Panc1 (cell line): ENCODE measurements around the gene PGBD5. TPM values are rescaled to one million over a fixed set of nuclear protein-coding genes. Genes with fewer than 3 reads are reported as not detected.

Experiments
- ATAC-seq: fragments of 200-7000 bp; cut with Tn5 transposase; 2 replicates; pipeline ENCODE4 v1.9.1; 2020; ENCODE audit warnings: mild to moderate bottlenecking, moderate library complexity
- BruUV-seq: library from RNA; stranded (reverse); fragments of 400-500 nt; replicated peaks from 2 replicates; lab custom pipeline; 2021; lab: Mats Ljungman, UMichigan
- CTCF ChIA-PET: fragments of 300-600 bp; sonication (Branson Sonifier 250); formaldehyde crosslinking; loops from one replicate; lab custom pipeline; 2022; ENCODE audit warnings: antibody characterized with exemption; lab: Charles Lee
- POLR2A ChIA-PET: fragments of 300-600 bp; sonication (Branson Sonifier 250); formaldehyde crosslinking; loops from one replicate; lab custom pipeline; 2022; ENCODE audit warnings: antibody characterized with exemption; lab: Charles Lee
- DNase-seq: peaks from one replicate; pipeline ENCODE4 v3.0.0-alpha.2; 2010; ENCODE audit warnings: low read depth, low spot score
- H3K27ac ChIP-seq: 2 replicates; pipeline ENCODE4 v1.5.1; 2011; ENCODE audit warnings: mild to moderate bottlenecking, low read length, inconsistent platforms
- H3K27me3 ChIP-seq: fragments of 200-500 bp; sonication (Bioruptor generic); 2 replicates; pipeline ENCODE4 v1.6.0; 2014; ENCODE audit warnings: low read length, inconsistent platforms; ENCODE audit not compliant: control insufficient read depth, insufficient read depth
- H3K36me3 ChIP-seq: fragments of 200-500 bp; sonication (Bioruptor generic); 2 replicates; pipeline ENCODE4 v1.5.1; 2014; ENCODE audit warnings: inconsistent platforms, mild to moderate bottlenecking, low read length, moderate library complexity; ENCODE audit not compliant: control insufficient read depth, insufficient read depth
- H3K4me1 ChIP-seq: 2 replicates; pipeline ENCODE4 v1.5.1; 2011; ENCODE audit warnings: inconsistent platforms, mild to moderate bottlenecking, low read length, moderate library complexity; ENCODE audit not compliant: control insufficient read depth, insufficient read depth
- H3K4me3 ChIP-seq, 2 experiments: 2 replicates each; pipeline ENCODE4 v1.5.1; 2011 to 2012; ENCODE audit warnings: low read depth in 2 of 2, low read length in 2 of 2, mild to moderate bottlenecking in 2 of 2, inconsistent platforms in 1 of 2, moderate library complexity in 1 of 2
- H3K9me3 ChIP-seq: fragments of 200-500 bp; sonication (Bioruptor generic); 2 replicates; pipeline ENCODE4 v1.5.1; 2014; ENCODE audit warnings: low read depth, mild to moderate bottlenecking, inconsistent platforms, low read length, moderate library complexity; ENCODE audit not compliant: control insufficient read depth, insufficient read depth
- POLR2AphosphoS5 ChIP-seq: IDR thresholded peaks from 2 replicates; pipeline ENCODE4 v1.6.1; 2012; ENCODE audit warnings: mild to moderate bottlenecking, low read depth, low read length, moderate library complexity
- SIN3A ChIP-seq: IDR thresholded peaks from 2 replicates; pipeline ENCODE4 v1.6.1; 2012; ENCODE audit warnings: low read depth, mild to moderate bottlenecking, low read length, moderate library complexity, borderline replicate concordance; ENCODE audit not compliant: insufficient read depth
- TCF7L2 ChIP-seq: IDR thresholded peaks from 2 replicates; pipeline ENCODE4 v1.6.1; 2011; ENCODE audit warnings: mild to moderate bottlenecking, low read depth, low read length, inconsistent platforms
- in situ Hi-C: cut with HindIII; loops from 2 replicates; pipeline ENCODE4 v1.10.0; 2016; ENCODE audit warnings: low sequenced_read_pairs, low pct_unique_long_range_greater_than_20kb
- intact Hi-C: fragments of 100-400 bp; cut with micrococcal nuclease; formaldehyde crosslinking; loops from one replicate; pipeline ENCODE4 v1.10.0; 2022; ENCODE audit not compliant: unreplicated experiment
- total RNA-seq: library from RNA; stranded (reverse); gene quantifications from one replicate; pipeline ENCODE4 v1.2.1, GENCODE V29; 2021; ENCODE audit not compliant: unreplicated experiment
- TF ChIP-seq, protein P1 (sequence below): fragments of 450-650 bp; IDR thresholded peaks from 2 replicates; pipeline ENCODE4 v1.5.1; 2017; ENCODE audit warnings: mild to moderate bottlenecking
- TF ChIP-seq, protein P2 (sequence below), 2 experiments: IDR thresholded peaks; 2 replicates each; pipeline ENCODE4 v1.6.1; 2011 to 2012; ENCODE audit warnings: low read depth in 2 of 2, control low read depth in 1 of 2, low read length in 1 of 2, mild to moderate bottlenecking in 1 of 2, moderate library complexity in 1 of 2; ENCODE audit not compliant: insufficient read depth in 1 of 2

The PGBD5 gene
- total RNA-seq, 1 experiment from 2014 or later: 0.05 TPM

DNA sequence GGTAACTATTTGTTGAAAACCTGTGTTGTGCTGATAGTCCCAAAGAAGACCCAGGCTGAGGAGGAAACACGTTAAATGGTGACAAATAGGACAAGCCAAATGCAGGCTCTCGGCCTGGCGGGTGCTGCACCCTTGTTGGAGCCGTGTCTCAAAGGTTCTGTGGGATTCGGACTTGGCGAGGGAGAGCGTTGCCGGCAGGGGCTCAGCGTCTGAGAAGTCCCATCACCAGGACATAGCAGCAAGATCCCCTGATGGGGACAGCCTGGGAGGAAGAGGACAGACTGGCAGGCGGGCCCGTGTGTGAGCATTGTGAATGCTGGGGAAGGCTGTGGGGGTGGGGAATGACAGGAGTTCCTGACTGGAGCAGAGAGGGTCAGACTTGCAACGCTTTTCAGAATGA lies 142.5 kb downstream of the PGBD5 start:
- Histone ChIP-seq H3K4me3 (no peak overlapping the region), H3K36me3 (no peaks in the 10 kb centered on the region), H3K9me3 (no peaks in the 10 kb centered on the region), H3K27ac (no peak overlapping the region), H3K4me1 (no peaks in the 10 kb centered on the region), H3K27me3 (no peaks in the 10 kb centered on the region)
- ATAC-seq (no peak), DNase-seq (no peak)
- CTCF ChIA-PET: no interaction called here
- intact Hi-C loops (no loop called here), in situ Hi-C loops (no loop called here)
- POLR2A ChIA-PET: no interaction called here
- TF ChIP-seq SIN3A (no peak), TCF7L2 (no peak), POLR2AphosphoS5 (no peak)
- TF ChIP-seq, protein P1, sequence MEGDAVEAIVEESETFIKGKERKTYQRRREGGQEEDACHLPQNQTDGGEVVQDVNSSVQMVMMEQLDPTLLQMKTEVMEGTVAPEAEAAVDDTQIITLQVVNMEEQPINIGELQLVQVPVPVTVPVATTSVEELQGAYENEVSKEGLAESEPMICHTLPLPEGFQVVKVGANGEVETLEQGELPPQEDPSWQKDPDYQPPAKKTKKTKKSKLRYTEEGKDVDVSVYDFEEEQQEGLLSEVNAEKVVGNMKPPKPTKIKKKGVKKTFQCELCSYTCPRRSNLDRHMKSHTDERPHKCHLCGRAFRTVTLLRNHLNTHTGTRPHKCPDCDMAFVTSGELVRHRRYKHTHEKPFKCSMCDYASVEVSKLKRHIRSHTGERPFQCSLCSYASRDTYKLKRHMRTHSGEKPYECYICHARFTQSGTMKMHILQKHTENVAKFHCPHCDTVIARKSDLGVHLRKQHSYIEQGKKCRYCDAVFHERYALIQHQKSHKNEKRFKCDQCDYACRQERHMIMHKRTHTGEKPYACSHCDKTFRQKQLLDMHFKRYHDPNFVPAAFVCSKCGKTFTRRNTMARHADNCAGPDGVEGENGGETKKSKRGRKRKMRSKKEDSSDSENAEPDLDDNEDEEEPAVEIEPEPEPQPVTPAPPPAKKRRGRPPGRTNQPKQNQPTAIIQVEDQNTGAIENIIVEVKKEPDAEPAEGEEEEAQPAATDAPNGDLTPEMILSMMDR: no peak
- TF ChIP-seq, protein P2, sequence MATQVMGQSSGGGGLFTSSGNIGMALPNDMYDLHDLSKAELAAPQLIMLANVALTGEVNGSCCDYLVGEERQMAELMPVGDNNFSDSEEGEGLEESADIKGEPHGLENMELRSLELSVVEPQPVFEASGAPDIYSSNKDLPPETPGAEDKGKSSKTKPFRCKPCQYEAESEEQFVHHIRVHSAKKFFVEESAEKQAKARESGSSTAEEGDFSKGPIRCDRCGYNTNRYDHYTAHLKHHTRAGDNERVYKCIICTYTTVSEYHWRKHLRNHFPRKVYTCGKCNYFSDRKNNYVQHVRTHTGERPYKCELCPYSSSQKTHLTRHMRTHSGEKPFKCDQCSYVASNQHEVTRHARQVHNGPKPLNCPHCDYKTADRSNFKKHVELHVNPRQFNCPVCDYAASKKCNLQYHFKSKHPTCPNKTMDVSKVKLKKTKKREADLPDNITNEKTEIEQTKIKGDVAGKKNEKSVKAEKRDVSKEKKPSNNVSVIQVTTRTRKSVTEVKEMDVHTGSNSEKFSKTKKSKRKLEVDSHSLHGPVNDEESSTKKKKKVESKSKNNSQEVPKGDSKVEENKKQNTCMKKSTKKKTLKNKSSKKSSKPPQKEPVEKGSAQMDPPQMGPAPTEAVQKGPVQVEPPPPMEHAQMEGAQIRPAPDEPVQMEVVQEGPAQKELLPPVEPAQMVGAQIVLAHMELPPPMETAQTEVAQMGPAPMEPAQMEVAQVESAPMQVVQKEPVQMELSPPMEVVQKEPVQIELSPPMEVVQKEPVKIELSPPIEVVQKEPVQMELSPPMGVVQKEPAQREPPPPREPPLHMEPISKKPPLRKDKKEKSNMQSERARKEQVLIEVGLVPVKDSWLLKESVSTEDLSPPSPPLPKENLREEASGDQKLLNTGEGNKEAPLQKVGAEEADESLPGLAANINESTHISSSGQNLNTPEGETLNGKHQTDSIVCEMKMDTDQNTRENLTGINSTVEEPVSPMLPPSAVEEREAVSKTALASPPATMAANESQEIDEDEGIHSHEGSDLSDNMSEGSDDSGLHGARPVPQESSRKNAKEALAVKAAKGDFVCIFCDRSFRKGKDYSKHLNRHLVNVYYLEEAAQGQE (IDR thresholded peaks at IDR 0.05; ENCODE audit: insufficient read depth in 1 of 2, low read depth in 2 of 2, low read length in 1 of 2): no peak
- BruUV-seq: no TSS peak

DNA sequence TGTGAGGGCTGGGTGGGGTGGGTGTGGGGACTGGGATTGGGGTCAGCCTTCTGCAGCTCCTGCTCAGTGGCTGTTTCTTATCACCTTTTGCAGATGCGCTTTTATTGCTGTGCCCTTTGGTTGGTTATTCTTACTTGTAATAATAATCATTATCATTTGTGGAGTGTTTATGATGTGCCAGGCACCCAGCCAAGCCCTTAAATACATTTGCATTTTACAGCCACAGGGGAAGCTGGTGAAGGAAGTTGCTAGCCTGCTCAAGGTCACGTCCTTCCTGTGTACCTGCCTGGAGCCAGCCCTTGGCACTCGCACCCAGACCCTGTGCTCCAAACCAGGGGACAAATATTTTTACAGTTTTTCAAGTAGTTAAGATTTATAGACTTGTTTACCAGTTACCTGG lies 144.0 kb downstream of the PGBD5 start:
- ATAC-seq: no peak
- H3K4me3 ChIP-seq: no peak overlapping the region
- TF ChIP-seq, protein P1: no peak
- TF ChIP-seq TCF7L2 (no peak), POLR2AphosphoS5 (no peak), SIN3A (no peak)
- TF ChIP-seq, protein P2 (IDR thresholded peaks at IDR 0.05; ENCODE audit: insufficient read depth in 1 of 2, low read depth in 2 of 2, low read length in 1 of 2): no peak
- H3K9me3 ChIP-seq: no peaks in the 10 kb centered on the region
- in situ Hi-C loops (no loop called here), intact Hi-C loops (no loop called here)
- no TSS peak for BruUV-seq
- H3K27ac ChIP-seq: no peak overlapping the region
- no peak for DNase-seq
- H3K4me1 ChIP-seq: no peaks in the 10 kb centered on the region
- H3K36me3 ChIP-seq: no peaks in the 10 kb centered on the region
- ChIA-PET POLR2A (no interaction called here), CTCF (no interaction called here)
- no peaks in the 10 kb centered on the region for H3K27me3 ChIP-seq
